ENCODE measurements around the gene MYCBP2. TPM values are rescaled to one million over a fixed set of nuclear protein-coding genes. Genes with fewer than 3 reads are reported as not detected.

MYCBP2 gene
- total RNA-seq, 4 donors from 2014 or later, result 69.7 to 133 (median 116) TPM

DNA sequence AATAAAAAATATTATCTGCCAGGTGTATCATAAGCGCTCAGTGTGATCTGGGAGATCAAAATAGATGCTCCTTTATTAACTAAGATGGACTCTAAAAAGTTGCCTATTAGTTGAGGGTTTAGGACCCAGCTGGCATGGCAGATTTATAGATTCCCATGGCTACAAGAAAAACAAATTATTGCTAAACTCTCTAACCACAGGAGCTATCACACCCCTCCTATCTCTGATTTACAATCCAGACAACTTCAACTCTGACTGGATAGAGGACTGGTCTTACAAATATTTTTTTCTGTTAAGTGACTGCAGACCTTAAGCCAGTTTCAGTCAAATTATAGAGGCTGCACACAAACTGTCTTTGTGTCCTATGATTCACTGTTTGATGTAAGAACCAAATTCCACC is 45.4 kb upstream of the MYCBP2 start:
- no peak for DNase-seq
- no peaks in the 10 kb centered on the region for H3K9me3 ChIP-seq
- no peak for TF ChIP-seq POLR2A (IDR thresholded peaks at IDR 0.05)
- TF ChIP-seq, protein P1, sequence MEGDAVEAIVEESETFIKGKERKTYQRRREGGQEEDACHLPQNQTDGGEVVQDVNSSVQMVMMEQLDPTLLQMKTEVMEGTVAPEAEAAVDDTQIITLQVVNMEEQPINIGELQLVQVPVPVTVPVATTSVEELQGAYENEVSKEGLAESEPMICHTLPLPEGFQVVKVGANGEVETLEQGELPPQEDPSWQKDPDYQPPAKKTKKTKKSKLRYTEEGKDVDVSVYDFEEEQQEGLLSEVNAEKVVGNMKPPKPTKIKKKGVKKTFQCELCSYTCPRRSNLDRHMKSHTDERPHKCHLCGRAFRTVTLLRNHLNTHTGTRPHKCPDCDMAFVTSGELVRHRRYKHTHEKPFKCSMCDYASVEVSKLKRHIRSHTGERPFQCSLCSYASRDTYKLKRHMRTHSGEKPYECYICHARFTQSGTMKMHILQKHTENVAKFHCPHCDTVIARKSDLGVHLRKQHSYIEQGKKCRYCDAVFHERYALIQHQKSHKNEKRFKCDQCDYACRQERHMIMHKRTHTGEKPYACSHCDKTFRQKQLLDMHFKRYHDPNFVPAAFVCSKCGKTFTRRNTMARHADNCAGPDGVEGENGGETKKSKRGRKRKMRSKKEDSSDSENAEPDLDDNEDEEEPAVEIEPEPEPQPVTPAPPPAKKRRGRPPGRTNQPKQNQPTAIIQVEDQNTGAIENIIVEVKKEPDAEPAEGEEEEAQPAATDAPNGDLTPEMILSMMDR (IDR thresholded peaks at IDR 0.05), result no peak
- intact Hi-C loops (cut with DNase I; ENCODE audit: low total_unique reads), result no loop called here
- H3K27ac ChIP-seq, result no peak overlapping the region
- no peaks in the 10 kb centered on the region for H3K27me3 ChIP-seq
- no peak overlapping the region for H3K4me3 ChIP-seq
- no peaks in the 10 kb centered on the region for H3K4me1 ChIP-seq
- no peaks in the 10 kb centered on the region for H3K36me3 ChIP-seq

DNA sequence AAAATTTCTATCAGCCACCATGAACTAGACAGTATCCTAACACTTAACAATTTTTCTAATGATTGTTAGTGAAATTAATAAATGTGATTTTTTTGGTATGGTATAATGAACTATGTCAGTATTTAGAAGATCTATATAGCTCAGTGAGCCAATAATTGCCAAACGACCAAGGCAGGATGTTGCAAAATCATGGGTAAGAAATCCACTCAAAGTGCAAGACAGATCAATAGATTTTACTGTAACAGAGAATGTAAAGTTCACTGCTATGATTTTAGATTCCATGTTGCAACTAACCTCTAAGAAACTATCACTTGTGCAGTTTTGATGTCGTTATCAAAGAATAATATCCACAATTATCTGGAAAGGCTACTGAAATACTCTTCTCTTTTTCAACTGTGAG is 44.0 kb upstream of the MYCBP2 start:
- H3K27me3 ChIP-seq, result no peaks in the 10 kb centered on the region
- no peaks in the 10 kb centered on the region for H3K4me1 ChIP-seq
- no peak overlapping the region for H3K27ac ChIP-seq
- no peak for TF ChIP-seq POLR2A (IDR thresholded peaks at IDR 0.05)
- TF ChIP-seq, protein P1 (IDR thresholded peaks at IDR 0.05), result no peak
- no peak for DNase-seq
- H3K4me3 ChIP-seq, result no peak overlapping the region
- no peaks in the 10 kb centered on the region for H3K9me3 ChIP-seq
- intact Hi-C loops (cut with DNase I; ENCODE audit: low total_unique reads), result no loop called here
- H3K36me3 ChIP-seq, result no peaks in the 10 kb centered on the region

DNA sequence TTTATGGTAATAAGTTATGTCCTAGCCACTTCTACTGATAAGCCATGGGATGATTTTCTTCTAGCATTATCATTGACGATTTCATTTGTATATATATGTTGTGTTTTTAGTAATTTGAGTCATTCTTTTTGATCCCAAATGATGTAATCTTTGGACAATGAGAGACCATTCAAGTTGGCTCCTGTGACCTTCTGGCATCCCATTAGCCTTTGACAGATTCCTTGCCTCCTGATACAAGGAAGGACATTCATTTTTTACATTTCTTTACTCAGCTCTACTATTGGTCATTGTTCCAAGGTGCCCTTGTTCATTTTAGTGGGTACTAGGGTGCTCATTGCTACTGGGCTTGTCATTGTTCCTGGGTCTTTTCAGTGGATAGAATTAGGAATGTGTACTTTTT is 35.3 kb upstream of the MYCBP2 start:
- TF ChIP-seq POLR2A (IDR thresholded peaks at IDR 0.05), result no peak
- no peak overlapping the region for H3K4me3 ChIP-seq
- no peaks in the 10 kb centered on the region for H3K4me1 ChIP-seq
- no peak overlapping the region for H3K27ac ChIP-seq
- intact Hi-C loops (cut with DNase I; ENCODE audit: low total_unique reads), result no loop called here
- H3K36me3 ChIP-seq, result no peaks in the 10 kb centered on the region
- no peak for DNase-seq
- H3K27me3 ChIP-seq, result no peaks in the 10 kb centered on the region
- H3K9me3 ChIP-seq, result no peaks in the 10 kb centered on the region

DNA sequence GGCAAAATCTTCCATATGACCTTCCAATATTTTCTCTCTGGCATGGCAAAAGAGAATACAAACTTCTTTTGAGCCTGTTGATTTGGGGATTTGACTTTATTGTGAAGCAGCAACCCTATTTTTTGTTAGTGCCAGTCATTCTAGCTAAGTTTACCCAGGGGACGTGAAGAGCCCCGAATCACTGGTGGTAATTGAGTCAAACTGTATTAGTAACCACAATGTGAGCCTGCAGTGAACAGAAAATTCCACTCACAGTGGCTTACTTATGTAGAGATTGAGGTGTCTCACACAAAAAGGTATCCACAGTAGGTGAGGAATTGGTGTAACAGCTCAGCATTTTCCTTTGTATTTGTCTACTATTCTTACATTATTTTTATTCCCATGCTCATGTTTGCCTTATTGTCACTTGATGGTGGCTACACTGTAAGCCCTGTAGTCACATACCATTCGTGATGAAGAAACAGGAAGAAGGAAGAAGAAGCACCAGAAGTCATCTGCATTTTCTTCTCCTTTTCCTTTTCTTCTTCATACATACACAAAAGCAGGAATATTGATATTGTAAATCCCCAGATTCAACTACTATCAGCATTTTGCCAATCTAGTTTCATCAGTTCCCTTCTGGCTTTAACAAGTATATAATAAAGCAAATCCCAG is 33.3 kb upstream of the MYCBP2 start:
- DNase-seq, result no peak
- Histone ChIP-seq H3K27me3 (no peaks in the 10 kb centered on the region), H3K36me3 (no peaks in the 10 kb centered on the region), H3K27ac (no peak overlapping the region), H3K9me3 (no peaks in the 10 kb centered on the region), H3K4me1 (no peaks in the 10 kb centered on the region), H3K4me3 (no peak overlapping the region)
- TF ChIP-seq POLR2A (IDR thresholded peaks at IDR 0.05), result no peak
- TF ChIP-seq, protein P1 (IDR thresholded peaks at IDR 0.05), result no peak
- intact Hi-C loops (cut with DNase I; ENCODE audit: low total_unique reads), result no loop called here

GRCh38 chr13:77359171-77359570 is 32.3 kb upstream of the MYCBP2 start:
- TF ChIP-seq, protein P1 (IDR thresholded peaks at IDR 0.05), result no peak
- TF ChIP-seq POLR2A (IDR thresholded peaks at IDR 0.05), result no peak
- Histone ChIP-seq H3K27ac (no peak overlapping the region), H3K27me3 (no peaks in the 10 kb centered on the region), H3K9me3 (no peaks in the 10 kb centered on the region), H3K36me3 (no peaks in the 10 kb centered on the region), H3K4me3 (no peak overlapping the region), H3K4me1 (no peaks in the 10 kb centered on the region)
- DNase-seq, result no peak
- intact Hi-C loops (cut with DNase I; ENCODE audit: low total_unique reads), result no loop called here

GRCh38 chr13:77358001-77358400 is 31.1 kb upstream of the MYCBP2 start:
- Histone ChIP-seq H3K36me3 (no peaks in the 10 kb centered on the region), H3K27ac (no peak overlapping the region), H3K4me1 (no peaks in the 10 kb centered on the region), H3K4me3 (no peak overlapping the region), H3K27me3 (no peaks in the 10 kb centered on the region), H3K9me3 (no peaks in the 10 kb centered on the region)
- no peak for DNase-seq
- intact Hi-C loops (cut with DNase I; ENCODE audit: low total_unique reads), result no loop called here
- TF ChIP-seq, protein P1 (IDR thresholded peaks at IDR 0.05), result no peak
- TF ChIP-seq POLR2A (IDR thresholded peaks at IDR 0.05), result no peak
